ENCODE measurements around the gene ATP8A2. TPM values are rescaled to one million over a fixed set of nuclear protein-coding genes. Genes with fewer than 3 reads are reported as not detected.
"Not testable (repeated sequence)": the region's sequence is repeated elsewhere in the genome, so short reads cannot be mapped to it uniquely, and the experiment has no call there.

The ATP8A2 gene
- total and polyA plus RNA-seq, 9 of the 15 experiments (the other 6 are each of a cell fraction or from before 2014, with no cell fraction given), result under 0.01 to 0.33 (median 0.06) TPM; not detected in 4

GRCh38 chr13:26066492-26066891 lies 694.7 kb downstream of the ATP8A2 start:
- H4K20me1 ChIP-seq (replicated peaks; ENCODE audit: control insufficient read depth, insufficient read depth, low read length); H3K79me2 ChIP-seq (ENCODE audit: control insufficient read depth, insufficient read depth, low read length); intact Hi-C loops (cut with micrococcal nuclease); H2AFZ ChIP-seq (ENCODE audit: low read depth, low read length); H3K36me3 ChIP-seq (ENCODE audit: control insufficient read depth, insufficient read depth, low read length); H3K4me3 ChIP-seq; H3K9me3 ChIP-seq (replicated peaks; ENCODE audit: control insufficient read depth, insufficient read depth, low read depth, low read length); POLR2A ChIA-PET; CTCF ChIA-PET (ENCODE audit: low intra/inter-chr PET ratio); H3K4me2 ChIP-seq (ENCODE audit: insufficient read depth, low read length); H3K9me1 ChIP-seq (ENCODE audit: control insufficient read depth, insufficient read depth, low read length); H3K27me3 ChIP-seq (ENCODE audit: control insufficient read depth in 2 of 2, insufficient read depth in 2 of 2, low read length in 2 of 2); H3K9ac ChIP-seq (ENCODE audit: insufficient read depth in 1 of 2, low read depth in 2 of 2, low read length in 2 of 2); H3K27ac ChIP-seq (ENCODE audit: extremely low read depth, low read depth, low read length); H3K4me1 ChIP-seq (replicated peaks in 1 of 2; ENCODE audit: control insufficient read depth in 2 of 2, insufficient read depth in 2 of 2, low read length in 2 of 2); BruUV-seq (replicated peaks): not testable (repeated sequence)
- in situ Hi-C loops (cut with MboI), result loop anchor here (10.0 kb wide), 1 partner anchor 492 kb away; no protein-coding TSS in a partner anchor
- TF ChIP-seq ARID1B (IDR thresholded peaks at IDR 0.05) (0 out of 2 replicates have a peak, but pooled peaks have one; percentile 32), TAL1 (IDR thresholded peaks at IDR 0.05) (0 out of 2 replicates have a peak, but pooled peaks have one; percentile 13), CBFA2T3 (IDR thresholded peaks at IDR 0.05) (0 out of 2 replicates have a peak, but pooled peaks have one; percentile 3)
- FAIRE-seq (peak; percentile 52), ATAC-seq (peak; percentile 67), DNase-seq (ENCODE audit: extremely low read depth in 1 of 4, low spot score in 3 of 4) (peak in 2 of 4 experiments; percentile 20 to 51)
- 0% methylated on average over 6 of the region's 7 CpGs for WGBS (ENCODE audit: insufficient coverage, low coverage, missing lambda C conversion rate)

DNA sequence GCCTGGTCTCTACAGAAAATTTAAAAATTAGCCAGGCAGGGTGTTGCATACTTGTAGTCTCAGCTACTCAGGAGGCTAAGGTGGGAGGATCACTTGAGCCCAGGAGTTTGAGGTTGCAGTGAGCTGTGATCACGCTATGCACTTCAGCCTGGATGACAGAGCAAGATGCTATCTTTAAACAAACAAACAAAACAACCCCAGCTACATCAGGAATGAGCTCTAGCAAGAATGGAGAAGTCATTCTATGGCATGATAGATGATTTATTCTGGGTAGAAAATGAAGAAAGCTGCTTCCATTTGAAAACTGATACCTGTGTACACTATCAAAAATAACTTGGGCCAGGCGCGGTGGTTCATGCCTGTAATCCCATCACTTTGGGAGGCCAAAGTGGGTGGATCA lies 695.8 kb downstream of the ATP8A2 start:
- CTCF ChIA-PET (ENCODE audit: low intra/inter-chr PET ratio), result no interaction called here
- no peak for FAIRE-seq

More for the DNA sequence above, 695.8 kb downstream of the ATP8A2 start:
- no peak overlapping the region for H2AFZ ChIP-seq (ENCODE audit: low read depth, low read length)
- H3K9ac ChIP-seq (ENCODE audit: insufficient read depth in 1 of 2, low read depth in 2 of 2, low read length in 2 of 2), result no peak overlapping the region
- in situ Hi-C loops (cut with MboI), result loop anchor here (10.0 kb wide), 1 partner anchor 493 kb away; no protein-coding TSS in a partner anchor
- no peaks in the 10 kb centered on the region for H3K79me2 ChIP-seq (ENCODE audit: control insufficient read depth, insufficient read depth, low read length)
- no peak overlapping the region for H3K27ac ChIP-seq (ENCODE audit: extremely low read depth, low read depth, low read length)
- DNase-seq (ENCODE audit: extremely low read depth in 1 of 4, low spot score in 3 of 4) (no peak), ATAC-seq (no peak)
- WGBS (ENCODE audit: insufficient coverage, low coverage, missing lambda C conversion rate), result 3% methylated on average over 3 of the region's 3 CpGs
- H3K9me1 ChIP-seq (ENCODE audit: control insufficient read depth, insufficient read depth, low read length), result no peaks in the 10 kb centered on the region
- H3K4me1 ChIP-seq (replicated peaks in 1 of 2; ENCODE audit: control insufficient read depth in 2 of 2, insufficient read depth in 2 of 2, low read length in 2 of 2), result no peaks in the 10 kb centered on the region
- H3K9me3 ChIP-seq (replicated peaks; ENCODE audit: control insufficient read depth, insufficient read depth, low read depth, low read length), result no peaks in the 10 kb centered on the region
- no peak overlapping the region for H3K4me2 ChIP-seq (ENCODE audit: insufficient read depth, low read length)
- no peaks in the 10 kb centered on the region for H3K36me3 ChIP-seq (ENCODE audit: control insufficient read depth, insufficient read depth, low read length)
- POLR2A ChIA-PET, result interaction anchor here (1.6 kb wide), 1 partner anchor 30 kb away, joined by 3 read pairs; no protein-coding TSS in a partner anchor
- intact Hi-C loops (cut with micrococcal nuclease), result no loop called here
- TF ChIP-seq HCFC1 (IDR thresholded peaks at IDR 0.05; ENCODE audit: low read depth, low read length) (no peak), MEIS2 (IDR thresholded peaks at IDR 0.05; ENCODE audit: partially characterized antibody) (peak; percentile 41), NFE2 (IDR thresholded peaks at IDR 0.05; ENCODE audit: low read depth) (peak; percentile 26; the same call in 1 of the 2 replicates), SREBF1 (IDR thresholded peaks at IDR 0.05; ENCODE audit: borderline replicate concordance, low read depth, low read length) (no peak), SMARCC2 (IDR thresholded peaks at IDR 0.05; ENCODE audit: low read depth) (no peak), BRD9 (IDR thresholded peaks at IDR 0.05; ENCODE audit: low read depth, partially characterized antibody) (no peak)
- TF ChIP-seq, protein P1, sequence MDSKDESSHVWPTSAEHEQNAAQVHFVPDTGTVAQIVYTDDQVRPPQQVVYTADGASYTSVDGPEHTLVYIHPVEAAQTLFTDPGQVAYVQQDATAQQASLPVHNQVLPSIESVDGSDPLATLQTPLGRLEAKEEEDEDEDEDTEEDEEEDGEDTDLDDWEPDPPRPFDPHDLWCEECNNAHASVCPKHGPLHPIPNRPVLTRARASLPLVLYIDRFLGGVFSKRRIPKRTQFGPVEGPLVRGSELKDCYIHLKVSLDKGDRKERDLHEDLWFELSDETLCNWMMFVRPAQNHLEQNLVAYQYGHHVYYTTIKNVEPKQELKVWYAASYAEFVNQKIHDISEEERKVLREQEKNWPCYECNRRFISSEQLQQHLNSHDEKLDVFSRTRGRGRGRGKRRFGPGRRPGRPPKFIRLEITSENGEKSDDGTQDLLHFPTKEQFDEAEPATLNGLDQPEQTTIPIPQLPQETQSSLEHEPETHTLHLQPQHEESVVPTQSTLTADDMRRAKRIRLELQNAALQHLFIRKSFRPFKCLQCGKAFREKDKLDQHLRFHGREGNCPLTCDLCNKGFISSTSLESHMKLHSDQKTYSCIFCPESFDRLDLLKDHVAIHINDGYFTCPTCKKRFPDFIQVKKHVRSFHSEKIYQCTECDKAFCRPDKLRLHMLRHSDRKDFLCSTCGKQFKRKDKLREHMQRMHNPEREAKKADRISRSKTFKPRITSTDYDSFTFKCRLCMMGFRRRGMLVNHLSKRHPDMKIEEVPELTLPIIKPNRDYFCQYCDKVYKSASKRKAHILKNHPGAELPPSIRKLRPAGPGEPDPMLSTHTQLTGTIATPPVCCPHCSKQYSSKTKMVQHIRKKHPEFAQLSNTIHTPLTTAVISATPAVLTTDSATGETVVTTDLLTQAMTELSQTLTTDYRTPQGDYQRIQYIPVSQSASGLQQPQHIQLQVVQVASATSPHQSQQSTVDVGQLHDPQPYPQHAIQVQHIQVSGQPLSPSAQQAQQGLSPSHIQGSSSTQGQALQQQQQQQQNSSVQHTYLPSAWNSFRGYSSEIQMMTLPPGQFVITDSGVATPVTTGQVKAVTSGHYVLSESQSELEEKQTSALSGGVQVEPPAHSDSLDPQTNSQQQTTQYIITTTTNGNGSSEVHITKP (IDR thresholded peaks at IDR 0.05; ENCODE audit: partially characterized antibody), result no peak
- no peak overlapping the region for H3K4me3 ChIP-seq
- H4K20me1 ChIP-seq (replicated peaks; ENCODE audit: control insufficient read depth, insufficient read depth, low read length), result no peaks in the 10 kb centered on the region
- no TSS peak for BruUV-seq (replicated peaks)
- no peaks in the 10 kb centered on the region for H3K27me3 ChIP-seq (ENCODE audit: control insufficient read depth in 2 of 2, insufficient read depth in 2 of 2, low read length in 2 of 2)

All from K562 (cell line).